ENCODE data around the gene AKT3. TPM values are rescaled to one million over a fixed set of nuclear protein-coding genes. Genes with fewer than 3 reads are reported as not detected.
A peak's percentile ranks its signal among the peaks of the same experiment; 100 is the strongest.

AKT3 gene
- total and polyA plus RNA-seq, 4 donors: 7.1 to 53.1 (median 23.8) TPM

DNA sequence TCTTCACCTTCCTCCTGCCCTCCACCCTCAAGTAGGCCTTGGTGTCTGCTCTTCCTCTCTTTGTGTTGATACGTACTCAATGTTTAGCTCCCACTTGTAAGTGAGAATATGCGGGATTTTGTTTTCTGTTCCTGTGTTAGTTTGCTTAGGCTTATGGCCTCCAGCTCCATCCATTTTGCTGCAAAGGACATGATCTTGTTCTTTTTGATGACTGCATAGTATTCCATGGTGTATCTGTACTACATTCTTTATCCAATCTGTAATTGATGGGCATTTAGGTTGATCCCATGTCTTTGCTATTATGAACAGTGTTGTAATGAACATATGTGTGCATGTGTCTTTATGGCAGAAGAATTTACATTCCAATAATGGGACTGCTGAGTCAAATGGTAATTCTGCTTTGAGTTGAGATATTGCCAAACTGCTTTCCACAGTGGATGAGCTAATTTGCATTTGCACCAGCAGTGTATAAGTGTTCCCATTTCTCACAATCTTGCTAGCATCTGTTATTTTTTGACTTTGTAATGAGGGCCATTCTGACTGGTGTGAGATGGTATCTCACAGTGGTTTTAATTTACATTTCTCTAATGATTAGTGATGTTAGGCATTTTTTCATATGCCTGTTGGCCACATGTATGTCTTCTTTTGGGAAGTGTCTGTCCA lies 321.5 kb downstream of the AKT3 start:
- ATAC-seq (ENCODE audit: insufficient read depth, low FRiP score): no peak
- TF ChIP-seq, protein P1, sequence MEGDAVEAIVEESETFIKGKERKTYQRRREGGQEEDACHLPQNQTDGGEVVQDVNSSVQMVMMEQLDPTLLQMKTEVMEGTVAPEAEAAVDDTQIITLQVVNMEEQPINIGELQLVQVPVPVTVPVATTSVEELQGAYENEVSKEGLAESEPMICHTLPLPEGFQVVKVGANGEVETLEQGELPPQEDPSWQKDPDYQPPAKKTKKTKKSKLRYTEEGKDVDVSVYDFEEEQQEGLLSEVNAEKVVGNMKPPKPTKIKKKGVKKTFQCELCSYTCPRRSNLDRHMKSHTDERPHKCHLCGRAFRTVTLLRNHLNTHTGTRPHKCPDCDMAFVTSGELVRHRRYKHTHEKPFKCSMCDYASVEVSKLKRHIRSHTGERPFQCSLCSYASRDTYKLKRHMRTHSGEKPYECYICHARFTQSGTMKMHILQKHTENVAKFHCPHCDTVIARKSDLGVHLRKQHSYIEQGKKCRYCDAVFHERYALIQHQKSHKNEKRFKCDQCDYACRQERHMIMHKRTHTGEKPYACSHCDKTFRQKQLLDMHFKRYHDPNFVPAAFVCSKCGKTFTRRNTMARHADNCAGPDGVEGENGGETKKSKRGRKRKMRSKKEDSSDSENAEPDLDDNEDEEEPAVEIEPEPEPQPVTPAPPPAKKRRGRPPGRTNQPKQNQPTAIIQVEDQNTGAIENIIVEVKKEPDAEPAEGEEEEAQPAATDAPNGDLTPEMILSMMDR (IDR thresholded peaks at IDR 0.05; ENCODE audit: control extremely low read depth, extremely low read depth): no peak

DNA sequence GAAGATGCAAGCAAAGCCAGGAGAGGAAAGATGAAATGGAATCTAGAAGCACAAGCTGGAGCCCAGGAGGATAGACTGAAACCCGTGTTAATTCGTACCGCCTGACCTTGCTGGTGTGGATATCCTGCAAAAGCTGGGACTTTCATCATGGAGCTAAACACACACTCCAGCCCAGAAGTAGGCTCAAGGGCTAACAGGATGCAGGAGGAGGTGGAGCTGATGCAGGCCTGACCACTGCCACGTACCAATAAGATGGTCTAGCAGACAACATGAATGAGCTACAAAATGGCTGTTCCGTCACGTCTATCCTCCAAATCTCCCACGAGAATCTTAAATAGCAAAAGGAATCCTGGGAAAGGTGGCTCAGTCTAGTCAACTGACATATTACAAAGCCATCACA lies 323.9 kb downstream of the AKT3 start:
- TF ChIP-seq, protein P1 (IDR thresholded peaks at IDR 0.05; ENCODE audit: control extremely low read depth, extremely low read depth): no peak
- peaks cover 0 to 3% (median 0%) of the 10 kb centered on the region in 5 donors for H3K4me1 ChIP-seq (ENCODE audit: control insufficient read depth in 5 of 5, insufficient read depth in 5 of 5, low read length in 5 of 5)
- WGBS, 2 donors: 94 to 97% methylated on average over 7 of the region's 7 CpGs
- no peaks in the 10 kb centered on the region for H3K9me3 ChIP-seq (ENCODE audit: control insufficient read depth in 4 of 4, insufficient read depth in 3 of 4, low read length in 3 of 4)
- H3K36me3 ChIP-seq (ENCODE audit: control insufficient read depth in 4 of 4, insufficient read depth in 4 of 4, low read length in 4 of 4): peaks cover 0 to 6% (median 2%) of the 10 kb centered on the region in 4 donors
- H3K27me3 ChIP-seq (ENCODE audit: control insufficient read depth in 3 of 3, insufficient read depth in 3 of 3, low read length in 2 of 3): no peaks in the 10 kb centered on the region
- ATAC-seq (ENCODE audit: insufficient read depth, low FRiP score) (no peak), DNase-seq (no peak)
- H3K4me3 ChIP-seq: no peak overlapping the region
- no peak overlapping the region for H3K27ac ChIP-seq (ENCODE audit: low read depth in 1 of 2, low read length in 1 of 2)
- no peak overlapping the region for H3K9ac ChIP-seq (ENCODE audit: insufficient read depth in 1 of 2, low read length in 2 of 2)

More for the DNA sequence above, 321.5 kb downstream of the AKT3 start:
- DNase-seq: no peak
- H3K9ac ChIP-seq (ENCODE audit: insufficient read depth in 1 of 2, low read length in 2 of 2): no peak overlapping the region
- no peak overlapping the region for H3K27ac ChIP-seq (ENCODE audit: low read depth in 1 of 2, low read length in 1 of 2)
- WGBS, 2 donors: 97 to 98% methylated on average over 2 of the region's 2 CpGs
- no peak overlapping the region for H3K4me3 ChIP-seq
- H3K9me3 ChIP-seq (ENCODE audit: control insufficient read depth in 4 of 4, insufficient read depth in 3 of 4, low read length in 3 of 4): no peaks in the 10 kb centered on the region
- no peaks in the 10 kb centered on the region for H3K4me1 ChIP-seq (ENCODE audit: control insufficient read depth in 5 of 5, insufficient read depth in 5 of 5, low read length in 5 of 5)
- H3K27me3 ChIP-seq (ENCODE audit: control insufficient read depth in 3 of 3, insufficient read depth in 3 of 3, low read length in 2 of 3): no peaks in the 10 kb centered on the region
- peaks cover 0 to 6% (median 2%) of the 10 kb centered on the region in 4 donors for H3K36me3 ChIP-seq (ENCODE audit: control insufficient read depth in 4 of 4, insufficient read depth in 4 of 4, low read length in 4 of 4)

- no peaks in the 10 kb centered on the region for H3K27me3 ChIP-seq (ENCODE audit: control insufficient read depth in 3 of 3, insufficient read depth in 3 of 3, low read length in 2 of 3)
- no peak for ATAC-seq (ENCODE audit: insufficient read depth, low FRiP score)
- TF ChIP-seq, protein P1 (IDR thresholded peaks at IDR 0.05; ENCODE audit: control extremely low read depth, extremely low read depth): no peak
- peak in 1 of 3 donors; percentile 6 for DNase-seq
- peaks cover 0 to 6% (median 2%) of the 10 kb centered on the region in 4 donors for H3K36me3 ChIP-seq (ENCODE audit: control insufficient read depth in 4 of 4, insufficient read depth in 4 of 4, low read length in 4 of 4)
- H3K4me3 ChIP-seq: no peak overlapping the region
- peaks cover 0 to 3% (median 0%) of the 10 kb centered on the region in 5 donors for H3K4me1 ChIP-seq (ENCODE audit: control insufficient read depth in 5 of 5, insufficient read depth in 5 of 5, low read length in 5 of 5)
- WGBS, 2 donors: 63 to 72% methylated on average over 2 of the region's 2 CpGs
- no peaks in the 10 kb centered on the region for H3K9me3 ChIP-seq (ENCODE audit: control insufficient read depth in 4 of 4, insufficient read depth in 3 of 4, low read length in 3 of 4)
- no peak overlapping the region for H3K9ac ChIP-seq (ENCODE audit: insufficient read depth in 1 of 2, low read length in 2 of 2)
- no peak overlapping the region for H3K27ac ChIP-seq (ENCODE audit: low read depth in 1 of 2, low read length in 1 of 2)
Observed at GRCh38 chr1:243525085-243525487, 325.0 kb downstream of the AKT3 start.
